Astrocyte of the cerebellum (primary cell): ENCODE results near the gene CD84.

ENCODE experiments used
- DNase-seq: peaks from one replicate; pipeline ENCODE4 v3.0.0-alpha.2; 2011; ENCODE audit warnings: low read depth
- H3K4me3 ChIP-seq: 2 replicates; pipeline ENCODE4 v1.5.1; 2011; ENCODE audit warnings: mild to moderate bottlenecking, low read depth, low read length, moderate library complexity
- CTCF ChIP-seq: IDR thresholded peaks from 2 replicates; pipeline ENCODE4 v1.5.1; 2012; ENCODE audit warnings: low read length, low read depth, moderate library complexity, mild to moderate bottlenecking; ENCODE audit errors: missing control alignments
- in situ Hi-C: cut with HindIII; loops from 2 replicates; pipeline ENCODE4 v1.10.0; 2017; ENCODE audit warnings: low sequenced_read_pairs

The CD84 gene

DNA sequence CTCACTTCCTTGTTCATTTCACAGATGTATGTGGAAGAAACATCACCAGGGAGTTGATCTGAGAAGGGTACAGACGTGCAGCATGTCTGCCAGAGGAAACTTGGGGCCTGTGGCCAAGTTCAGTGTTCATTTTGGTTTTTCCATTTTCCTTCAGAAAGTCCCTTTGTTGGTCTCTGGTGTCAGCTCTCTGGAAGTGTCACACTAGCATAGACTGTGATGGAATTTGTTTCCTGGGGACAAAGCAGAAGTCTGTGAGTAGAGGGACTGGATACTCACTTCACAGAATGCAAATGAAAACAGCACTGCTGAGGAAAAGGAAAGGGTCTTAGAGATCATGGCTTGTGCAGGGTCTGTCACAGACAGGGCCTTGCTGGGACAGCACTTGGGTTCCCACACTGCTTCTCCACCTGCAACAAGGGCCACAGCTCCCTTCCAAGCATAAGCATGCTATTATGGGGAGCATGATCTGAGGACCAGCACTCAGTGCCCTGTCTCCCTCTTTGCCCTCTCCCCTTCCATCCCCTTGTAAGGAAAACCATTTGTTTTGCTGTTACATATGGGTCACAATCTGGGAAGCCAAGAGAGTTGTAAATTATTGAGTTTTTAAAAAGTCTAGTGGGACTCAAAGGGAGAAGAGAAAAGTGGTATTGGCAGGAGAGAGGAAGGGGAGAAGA, 31.4 kb upstream of the CD84 start:
- DNase-seq: no peak
- no peak overlapping the region for H3K4me3 ChIP-seq
- in situ Hi-C loops: no loop called here
- no peak for TF ChIP-seq CTCF

DNA sequence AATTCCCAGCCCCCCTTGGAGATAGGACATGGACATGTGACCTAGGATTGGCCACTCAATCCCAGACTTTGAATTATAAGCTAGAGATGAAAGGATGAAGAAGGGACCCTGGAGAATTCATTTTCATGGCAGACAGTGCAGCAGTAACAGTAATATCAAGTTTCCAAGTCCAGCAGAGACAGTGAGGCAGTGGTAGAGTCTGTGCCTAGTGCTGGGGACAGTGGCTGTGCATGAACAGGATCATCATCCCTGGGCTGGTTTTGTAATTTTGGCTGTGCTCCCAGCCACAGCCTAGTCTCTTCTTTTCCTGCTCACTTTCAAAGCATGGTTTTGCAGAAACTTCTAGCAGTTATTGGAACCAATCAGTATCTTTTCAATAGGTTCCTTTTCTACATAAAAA, 29.6 kb upstream of the CD84 start:
- TF ChIP-seq CTCF: no peak
- DNase-seq: no peak
- H3K4me3 ChIP-seq: no peak overlapping the region
- in situ Hi-C loops: no loop called here

- in situ Hi-C loops: no loop called here
- no peak for TF ChIP-seq CTCF
- no peak for DNase-seq
- H3K4me3 ChIP-seq: no peak overlapping the region
These were observed 29.2 kb upstream of the CD84 start for GRCh38 chr1:160608514-160608913.

GRCh38 chr1:160608057-160608456, 28.8 kb upstream of the CD84 start:
- no peak for TF ChIP-seq CTCF
- no peak overlapping the region for H3K4me3 ChIP-seq

DNA sequence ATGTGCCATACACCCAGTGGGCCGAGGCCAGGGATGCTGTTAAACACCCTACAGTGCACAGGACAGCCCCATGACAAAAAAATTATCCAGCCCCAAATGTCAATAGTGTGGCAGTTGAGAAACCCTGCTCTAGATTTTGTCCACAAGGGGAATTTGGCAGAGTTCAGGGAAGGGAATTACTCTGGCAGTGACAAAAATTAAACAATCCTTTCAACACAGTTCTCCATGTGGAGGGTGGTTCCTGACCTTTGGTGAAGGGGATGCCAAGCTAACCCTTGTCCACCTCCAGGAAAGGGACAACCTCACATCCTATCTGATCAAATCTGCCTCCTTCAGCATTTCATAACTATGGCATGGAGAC, 28.4 kb upstream of the CD84 start:
- TF ChIP-seq CTCF: no peak
- no peak for DNase-seq
- no peak overlapping the region for H3K4me3 ChIP-seq
- in situ Hi-C loops: no loop called here

More at GRCh38 chr1:160608057-160608456, 28.8 kb upstream of the CD84 start:
- in situ Hi-C loops: no loop called here
- DNase-seq: no peak

- peak; percentile 75 for TF ChIP-seq CTCF
- peak; percentile 63 for DNase-seq
- in situ Hi-C loops: no loop called here
- no peak overlapping the region for H3K4me3 ChIP-seq
These were observed 27.8 kb upstream of the CD84 start for GRCh38 chr1:160607011-160607671.

- in situ Hi-C loops: no loop called here
- no peak overlapping the region for H3K4me3 ChIP-seq
- TF ChIP-seq CTCF: no peak
These were observed 27.3 kb upstream of the CD84 start for GRCh38 chr1:160606611-160607010.

More at GRCh38 chr1:160606611-160607010, 27.3 kb upstream of the CD84 start:
- DNase-seq: no peak
